ENCODE measurements around the gene DNPEP.
A peak's percentile ranks its signal among the peaks of the same experiment; 100 is the strongest.

DNPEP gene

GRCh38 chr2:219405958-219406860 lies 18.5 kb upstream of the DNPEP start:
- in situ Hi-C loops (cut with HindIII; ENCODE audit: low sequenced_read_pairs) = no loop called here
- TF ChIP-seq CTCF (IDR thresholded peaks at IDR 0.05; ENCODE audit: low read depth, low read length) = no peak
- DNase-seq (ENCODE audit: low read depth, low spot score) = no peak
- H3K4me3 ChIP-seq (ENCODE audit: low read depth, low read length) = no peak overlapping the region

- in situ Hi-C loops (cut with HindIII; ENCODE audit: low sequenced_read_pairs) = no loop called here
- peak; percentile 38 for TF ChIP-seq CTCF (IDR thresholded peaks at IDR 0.05; ENCODE audit: low read depth, low read length)
- no peak for DNase-seq (ENCODE audit: low read depth, low spot score)
- H3K4me3 ChIP-seq (ENCODE audit: low read depth, low read length) = no peak overlapping the region
Observed at GRCh38 chr2:219405451-219405850, 17.7 kb upstream of the DNPEP start.

GRCh38 chr2:219404954-219405353 lies 17.2 kb upstream of the DNPEP start:
- in situ Hi-C loops (cut with HindIII; ENCODE audit: low sequenced_read_pairs) = no loop called here
- no peak for TF ChIP-seq CTCF (IDR thresholded peaks at IDR 0.05; ENCODE audit: low read depth, low read length)

GRCh38 chr2:219404291-219404910 lies 16.7 kb upstream of the DNPEP start:
- H3K4me3 ChIP-seq (ENCODE audit: low read depth, low read length) = no peak overlapping the region
- in situ Hi-C loops (cut with HindIII; ENCODE audit: low sequenced_read_pairs) = no loop called here
- no peak for DNase-seq (ENCODE audit: low read depth, low spot score)
- TF ChIP-seq CTCF (IDR thresholded peaks at IDR 0.05; ENCODE audit: low read depth, low read length) = no peak

More at GRCh38 chr2:219404954-219405353, 17.2 kb upstream of the DNPEP start:
- DNase-seq (ENCODE audit: low read depth, low spot score) = no peak
- H3K4me3 ChIP-seq (ENCODE audit: low read depth, low read length) = no peak overlapping the region

GRCh38 chr2:219403861-219404260 lies 16.1 kb upstream of the DNPEP start:
- no peak for DNase-seq (ENCODE audit: low read depth, low spot score)
- in situ Hi-C loops (cut with HindIII; ENCODE audit: low sequenced_read_pairs) = no loop called here
- TF ChIP-seq CTCF (IDR thresholded peaks at IDR 0.05; ENCODE audit: low read depth, low read length) = no peak
- H3K4me3 ChIP-seq (ENCODE audit: low read depth, low read length) = no peak overlapping the region

- H3K4me3 ChIP-seq (ENCODE audit: low read depth, low read length) = no peak overlapping the region
- in situ Hi-C loops (cut with HindIII; ENCODE audit: low sequenced_read_pairs) = no loop called here
- peak; percentile 96 for TF ChIP-seq CTCF (IDR thresholded peaks at IDR 0.05; ENCODE audit: low read depth, low read length)
- peak; percentile 81 for DNase-seq (ENCODE audit: low read depth, low spot score)
Observed at GRCh38 chr2:219402665-219403515, 15.2 kb upstream of the DNPEP start.
